K562 (cell line): Measurements from ENCODE around the gene IREB2. TPM values are rescaled to one million over a fixed set of nuclear protein-coding genes. Genes with fewer than 3 reads are reported as not detected.

Experiments
- BRD4 ChIP-seq: fragments of 200-600 bp; sonication (generic); IDR thresholded peaks from 2 replicates; pipeline ENCODE4 v1.6.1; 2017; ENCODE audit warnings: inconsistent platforms
- FOXJ2 ChIP-seq: fragments of 200-800 bp; sonication (Bioruptor generic); IDR thresholded peaks from 2 replicates; pipeline ENCODE4 v1.6.1; 2016; ENCODE audit warnings: missing genetic modification characterization, missing compliant biosample characterization
- HDAC2 ChIP-seq: fragments of 450-650 bp; IDR thresholded peaks from 2 replicates; pipeline ENCODE4 v1.6.1; 2016; ENCODE audit warnings: mild to moderate bottlenecking
- POLR2AphosphoS5 ChIP-seq: IDR thresholded peaks from 2 replicates; pipeline ENCODE4 v1.6.1; 2011; ENCODE audit warnings: mild to moderate bottlenecking, low read depth, low read length, moderate library complexity; ENCODE audit not compliant: control insufficient read depth, insufficient read depth
- PYGO2 ChIP-seq: fragments of 450-650 bp; IDR thresholded peaks from 2 replicates; pipeline ENCODE4 v1.6.1; 2016; ENCODE audit warnings: mild to moderate bottlenecking, missing genetic modification characterization, moderate library complexity, missing compliant biosample characterization
- SMC3 ChIP-seq: conservative IDR thresholded peaks from 2 replicates; pipeline ENCODE4 v1.6.1; 2011; ENCODE audit warnings: low read depth, low read length, improper control_type of control experiment; ENCODE audit not compliant: insufficient read depth
- ZNF224 ChIP-seq: sonication (generic); formaldehyde crosslinking; IDR thresholded peaks from 2 replicates; pipeline ENCODE4 v1.8.0; 2022; ENCODE audit warnings: mild to moderate bottlenecking, missing genetic modification reagents
- ZNF780A ChIP-seq: fragments of 250-450 bp; sonication (Bioruptor Pico); IDR thresholded peaks from 2 replicates; pipeline ENCODE4 v1.5.0; 2021; ENCODE audit warnings: mild to moderate bottlenecking
- polyA plus RNA-seq, 8 experiments: library from polyadenylated mRNA; depleted of rRNA in 4 of 8; stranded (reverse) in 5 of 8; unstranded in 3 of 8; fragments of >200 nt; fragmentation: Nextera tagmentation in 2 of 8; fragmentation: Illumina TruSeq in 1 of 8; extraction: Ambion mirVana in 2 of 8; extraction: Trizol in 1 of 8; gene quantifications; 2 replicates each; pipeline versions ENCODE4 v1.2.1 to v1.2.3, GENCODE V29; 2011 to 2014; ENCODE audit warnings: inconsistent platforms in 1 of 8, missing spikeins in 1 of 8
- total RNA-seq, 7 experiments: library from RNA; depleted of rRNA in 6 of 7; stranded (reverse); fragments of >200 nt in 6 of 7; fragmentation: Illumina TruSeq in 2 of 7; extraction: Trizol in 2 of 7; gene quantifications; 2 replicates each; pipeline versions ENCODE4 v1.2.1 to v1.2.3, GENCODE V29; 2011 to 2021; ENCODE audit warnings: low replicate concordance in 1 of 7
- TF ChIP-seq, protein P1 (sequence below), 2 experiments: fragments of 450-650 bp; formaldehyde crosslinking in 1 of 2; IDR thresholded peaks; 2 replicates each; pipeline versions ENCODE4 v1.4.0 to v1.6.1; 2014 to 2020; ENCODE audit warnings: mild to moderate bottlenecking in 2 of 2, borderline replicate concordance in 1 of 2, low read depth in 1 of 2
- TF ChIP-seq, protein P2 (sequence below): fragments of 250-450 bp; sonication (Bioruptor Pico); IDR thresholded peaks from 2 replicates; pipeline ENCODE4 v1.5.0; 2020; ENCODE audit warnings: mild to moderate bottlenecking
- TF ChIP-seq, protein P3 (sequence below): fragments of 150-350 bp; IDR thresholded peaks from 2 replicates; pipeline ENCODE4 v1.6.1; 2014; ENCODE audit warnings: low read depth, mild to moderate bottlenecking, low read length, borderline replicate concordance

IREB2 gene
- total and polyA plus RNA-seq, 9 of the 15 experiments (the other 6 are each of a cell fraction or from before 2014, with no cell fraction given) = 16.8 to 61.7 (median 34.0) TPM

DNA sequence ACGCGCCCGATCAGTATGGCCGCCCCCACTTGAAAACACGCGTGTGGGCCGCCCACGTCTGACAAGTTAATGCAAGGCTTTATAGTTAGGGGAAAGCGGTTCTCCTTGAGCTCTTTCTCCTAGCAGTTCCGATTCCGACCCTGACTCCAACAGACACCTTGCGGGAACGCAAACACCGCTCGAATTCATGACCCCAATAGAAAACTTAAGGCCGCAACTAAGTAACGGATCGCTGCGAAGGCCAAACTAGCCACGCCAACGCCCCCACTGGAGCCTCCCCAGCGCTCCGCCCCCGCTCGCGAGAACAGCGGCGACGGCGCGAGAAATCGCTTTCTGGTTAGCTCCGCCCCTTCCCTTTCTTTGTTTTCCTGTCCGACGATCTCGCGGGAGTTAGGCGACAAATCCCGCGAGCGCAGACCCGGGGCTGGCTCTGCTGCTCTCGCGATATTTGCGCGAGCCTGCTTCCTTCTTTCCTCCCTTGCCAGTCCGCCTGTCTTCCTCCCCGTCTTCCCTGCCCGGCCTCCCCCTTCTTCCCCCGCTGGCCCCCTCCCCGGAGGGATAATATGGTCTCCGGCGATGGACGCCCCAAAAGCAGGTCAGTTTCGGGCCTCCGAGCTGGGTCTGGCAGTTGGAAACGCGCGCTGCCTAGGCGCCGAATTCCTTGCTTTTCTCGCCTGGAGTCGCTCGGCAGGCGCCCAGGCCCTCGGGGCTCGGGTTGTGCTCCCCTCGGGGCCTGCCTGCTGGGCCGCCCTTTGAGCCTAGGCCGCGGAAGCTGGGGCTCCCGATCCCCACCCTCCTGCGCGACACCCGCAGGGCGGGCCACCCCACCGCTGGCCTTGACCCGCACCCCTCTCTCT, at the start of gene IREB2 (continued):
- TF ChIP-seq SMC3 (no peak), HDAC2 (peak; percentile 99), ZNF224 (no peak), PYGO2 (no peak), FOXJ2 (tag) (0 out of 2 replicates have a peak, but pooled peaks have one; percentile 6), BRD4 (no peak), POLR2AphosphoS5 (peak; percentile 77), ZNF780A (CRISPR knock-in tag) (no peak)
- TF ChIP-seq, protein P1, sequence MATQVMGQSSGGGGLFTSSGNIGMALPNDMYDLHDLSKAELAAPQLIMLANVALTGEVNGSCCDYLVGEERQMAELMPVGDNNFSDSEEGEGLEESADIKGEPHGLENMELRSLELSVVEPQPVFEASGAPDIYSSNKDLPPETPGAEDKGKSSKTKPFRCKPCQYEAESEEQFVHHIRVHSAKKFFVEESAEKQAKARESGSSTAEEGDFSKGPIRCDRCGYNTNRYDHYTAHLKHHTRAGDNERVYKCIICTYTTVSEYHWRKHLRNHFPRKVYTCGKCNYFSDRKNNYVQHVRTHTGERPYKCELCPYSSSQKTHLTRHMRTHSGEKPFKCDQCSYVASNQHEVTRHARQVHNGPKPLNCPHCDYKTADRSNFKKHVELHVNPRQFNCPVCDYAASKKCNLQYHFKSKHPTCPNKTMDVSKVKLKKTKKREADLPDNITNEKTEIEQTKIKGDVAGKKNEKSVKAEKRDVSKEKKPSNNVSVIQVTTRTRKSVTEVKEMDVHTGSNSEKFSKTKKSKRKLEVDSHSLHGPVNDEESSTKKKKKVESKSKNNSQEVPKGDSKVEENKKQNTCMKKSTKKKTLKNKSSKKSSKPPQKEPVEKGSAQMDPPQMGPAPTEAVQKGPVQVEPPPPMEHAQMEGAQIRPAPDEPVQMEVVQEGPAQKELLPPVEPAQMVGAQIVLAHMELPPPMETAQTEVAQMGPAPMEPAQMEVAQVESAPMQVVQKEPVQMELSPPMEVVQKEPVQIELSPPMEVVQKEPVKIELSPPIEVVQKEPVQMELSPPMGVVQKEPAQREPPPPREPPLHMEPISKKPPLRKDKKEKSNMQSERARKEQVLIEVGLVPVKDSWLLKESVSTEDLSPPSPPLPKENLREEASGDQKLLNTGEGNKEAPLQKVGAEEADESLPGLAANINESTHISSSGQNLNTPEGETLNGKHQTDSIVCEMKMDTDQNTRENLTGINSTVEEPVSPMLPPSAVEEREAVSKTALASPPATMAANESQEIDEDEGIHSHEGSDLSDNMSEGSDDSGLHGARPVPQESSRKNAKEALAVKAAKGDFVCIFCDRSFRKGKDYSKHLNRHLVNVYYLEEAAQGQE (IDR thresholded peaks at IDR 0.05; ENCODE audit: borderline replicate concordance) = no peak
- TF ChIP-seq, protein P1 (CRISPR knock-in tag; IDR thresholded peaks at IDR 0.05; ENCODE audit: low read depth) = 0 out of 2 replicates have a peak, but pooled peaks have one; percentile 51
- TF ChIP-seq, protein P2, sequence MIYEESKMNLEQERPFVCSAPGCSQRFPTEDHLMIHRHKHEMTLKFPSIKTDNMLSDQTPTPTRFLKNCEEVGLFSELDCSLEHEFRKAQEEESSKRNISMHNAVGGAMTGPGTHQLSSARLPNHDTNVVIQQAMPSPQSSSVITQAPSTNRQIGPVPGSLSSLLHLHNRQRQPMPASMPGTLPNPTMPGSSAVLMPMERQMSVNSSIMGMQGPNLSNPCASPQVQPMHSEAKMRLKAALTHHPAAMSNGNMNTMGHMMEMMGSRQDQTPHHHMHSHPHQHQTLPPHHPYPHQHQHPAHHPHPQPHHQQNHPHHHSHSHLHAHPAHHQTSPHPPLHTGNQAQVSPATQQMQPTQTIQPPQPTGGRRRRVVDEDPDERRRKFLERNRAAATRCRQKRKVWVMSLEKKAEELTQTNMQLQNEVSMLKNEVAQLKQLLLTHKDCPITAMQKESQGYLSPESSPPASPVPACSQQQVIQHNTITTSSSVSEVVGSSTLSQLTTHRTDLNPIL (CRISPR knock-in tag) = no peak
- TF ChIP-seq, protein P3, sequence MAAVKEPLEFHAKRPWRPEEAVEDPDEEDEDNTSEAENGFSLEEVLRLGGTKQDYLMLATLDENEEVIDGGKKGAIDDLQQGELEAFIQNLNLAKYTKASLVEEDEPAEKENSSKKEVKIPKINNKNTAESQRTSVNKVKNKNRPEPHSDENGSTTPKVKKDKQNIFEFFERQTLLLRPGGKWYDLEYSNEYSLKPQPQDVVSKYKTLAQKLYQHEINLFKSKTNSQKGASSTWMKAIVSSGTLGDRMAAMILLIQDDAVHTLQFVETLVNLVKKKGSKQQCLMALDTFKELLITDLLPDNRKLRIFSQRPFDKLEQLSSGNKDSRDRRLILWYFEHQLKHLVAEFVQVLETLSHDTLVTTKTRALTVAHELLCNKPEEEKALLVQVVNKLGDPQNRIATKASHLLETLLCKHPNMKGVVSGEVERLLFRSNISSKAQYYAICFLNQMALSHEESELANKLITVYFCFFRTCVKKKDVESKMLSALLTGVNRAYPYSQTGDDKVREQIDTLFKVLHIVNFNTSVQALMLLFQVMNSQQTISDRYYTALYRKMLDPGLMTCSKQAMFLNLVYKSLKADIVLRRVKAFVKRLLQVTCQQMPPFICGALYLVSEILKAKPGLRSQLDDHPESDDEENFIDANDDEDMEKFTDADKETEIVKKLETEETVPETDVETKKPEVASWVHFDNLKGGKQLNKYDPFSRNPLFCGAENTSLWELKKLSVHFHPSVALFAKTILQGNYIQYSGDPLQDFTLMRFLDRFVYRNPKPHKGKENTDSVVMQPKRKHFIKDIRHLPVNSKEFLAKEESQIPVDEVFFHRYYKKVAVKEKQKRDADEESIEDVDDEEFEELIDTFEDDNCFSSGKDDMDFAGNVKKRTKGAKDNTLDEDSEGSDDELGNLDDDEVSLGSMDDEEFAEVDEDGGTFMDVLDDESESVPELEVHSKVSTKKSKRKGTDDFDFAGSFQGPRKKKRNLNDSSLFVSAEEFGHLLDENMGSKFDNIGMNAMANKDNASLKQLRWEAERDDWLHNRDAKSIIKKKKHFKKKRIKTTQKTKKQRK = no peak
